DND-41 (cell line): ENCODE data around the gene MTM1.

ENCODE experiments used
- EZH2 ChIP-seq: IDR thresholded peaks from 3 replicates; pipeline ENCODE4 v1.6.1; 2012; ENCODE audit warnings: borderline replicate concordance, low read depth, mild to moderate bottlenecking, moderate library complexity, low read length, inconsistent platforms; ENCODE audit not compliant: severe bottlenecking
- TF ChIP-seq, protein P1 (sequence below): IDR thresholded peaks from 2 replicates; pipeline ENCODE4 v1.5.1; 2012; ENCODE audit warnings: borderline replicate concordance, low read length, moderate library complexity, mild to moderate bottlenecking; ENCODE audit not compliant: poor library complexity, severe bottlenecking; ENCODE audit errors: extremely low read depth

DNA sequence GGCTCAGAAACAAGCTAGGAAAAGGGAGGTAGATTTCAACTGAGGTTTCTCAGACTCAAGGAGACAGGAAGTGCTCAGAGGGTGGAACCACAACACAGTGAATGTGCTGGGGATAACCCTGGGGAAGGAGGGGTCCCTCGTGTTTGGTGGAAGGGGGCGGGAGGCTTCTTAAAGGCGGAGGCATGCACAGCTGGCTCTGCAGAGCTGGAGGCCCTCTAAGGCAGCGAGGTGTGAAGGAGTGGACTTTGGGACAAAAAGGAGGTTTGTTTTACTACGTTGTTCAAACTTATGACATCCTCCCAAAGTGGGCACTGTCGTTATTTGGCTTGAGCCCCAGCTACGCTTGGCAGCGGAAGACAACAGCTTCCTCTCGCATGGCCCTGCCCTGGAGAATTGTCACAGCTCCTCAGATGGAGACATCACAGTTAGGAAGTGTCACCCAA, 21.7 kb upstream of the MTM1 start:
- TF ChIP-seq, protein P1, sequence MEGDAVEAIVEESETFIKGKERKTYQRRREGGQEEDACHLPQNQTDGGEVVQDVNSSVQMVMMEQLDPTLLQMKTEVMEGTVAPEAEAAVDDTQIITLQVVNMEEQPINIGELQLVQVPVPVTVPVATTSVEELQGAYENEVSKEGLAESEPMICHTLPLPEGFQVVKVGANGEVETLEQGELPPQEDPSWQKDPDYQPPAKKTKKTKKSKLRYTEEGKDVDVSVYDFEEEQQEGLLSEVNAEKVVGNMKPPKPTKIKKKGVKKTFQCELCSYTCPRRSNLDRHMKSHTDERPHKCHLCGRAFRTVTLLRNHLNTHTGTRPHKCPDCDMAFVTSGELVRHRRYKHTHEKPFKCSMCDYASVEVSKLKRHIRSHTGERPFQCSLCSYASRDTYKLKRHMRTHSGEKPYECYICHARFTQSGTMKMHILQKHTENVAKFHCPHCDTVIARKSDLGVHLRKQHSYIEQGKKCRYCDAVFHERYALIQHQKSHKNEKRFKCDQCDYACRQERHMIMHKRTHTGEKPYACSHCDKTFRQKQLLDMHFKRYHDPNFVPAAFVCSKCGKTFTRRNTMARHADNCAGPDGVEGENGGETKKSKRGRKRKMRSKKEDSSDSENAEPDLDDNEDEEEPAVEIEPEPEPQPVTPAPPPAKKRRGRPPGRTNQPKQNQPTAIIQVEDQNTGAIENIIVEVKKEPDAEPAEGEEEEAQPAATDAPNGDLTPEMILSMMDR = no peak
- TF ChIP-seq EZH2 = no peak
